Fibroblast of lung (primary cell): Measurements from ENCODE around the gene DSG2.

ENCODE experiments used
- CTCF ChIP-seq, 2 donors: IDR thresholded peaks in 1 of 2; conservative IDR thresholded peaks in 1 of 2; 1 replicate in 1 of 2; 2 replicates in 1 of 2; pipeline ENCODE4 v1.5.1; 2011 to 2012; ENCODE audit warnings: low read length in 2 of 2, control low read depth in 1 of 2, inconsistent platforms in 1 of 2, low read depth in 1 of 2, mild to moderate bottlenecking in 1 of 2
- EZH2 ChIP-seq: IDR thresholded peaks from 2 replicates; pipeline ENCODE4 v1.5.1; 2012; ENCODE audit warnings: low read length, control low read depth, mild to moderate bottlenecking; ENCODE audit errors: missing control alignments

GRCh38 chr18:31590570-31590969 lies 92.6 kb downstream of the DSG2 start:
- TF ChIP-seq CTCF (conservative IDR thresholded peaks at IDR 0.05 in 1 of 2, IDR thresholded peaks at IDR 0.05 in 1 of 2; ENCODE audit: low read depth in 1 of 2, low read length in 2 of 2) (no peak), EZH2 (no peak)
